Measurements from ENCODE around the gene GTF3C5.
A peak's percentile ranks its signal among the peaks of the same experiment; 100 is the strongest.

The GTF3C5 gene

DNA sequence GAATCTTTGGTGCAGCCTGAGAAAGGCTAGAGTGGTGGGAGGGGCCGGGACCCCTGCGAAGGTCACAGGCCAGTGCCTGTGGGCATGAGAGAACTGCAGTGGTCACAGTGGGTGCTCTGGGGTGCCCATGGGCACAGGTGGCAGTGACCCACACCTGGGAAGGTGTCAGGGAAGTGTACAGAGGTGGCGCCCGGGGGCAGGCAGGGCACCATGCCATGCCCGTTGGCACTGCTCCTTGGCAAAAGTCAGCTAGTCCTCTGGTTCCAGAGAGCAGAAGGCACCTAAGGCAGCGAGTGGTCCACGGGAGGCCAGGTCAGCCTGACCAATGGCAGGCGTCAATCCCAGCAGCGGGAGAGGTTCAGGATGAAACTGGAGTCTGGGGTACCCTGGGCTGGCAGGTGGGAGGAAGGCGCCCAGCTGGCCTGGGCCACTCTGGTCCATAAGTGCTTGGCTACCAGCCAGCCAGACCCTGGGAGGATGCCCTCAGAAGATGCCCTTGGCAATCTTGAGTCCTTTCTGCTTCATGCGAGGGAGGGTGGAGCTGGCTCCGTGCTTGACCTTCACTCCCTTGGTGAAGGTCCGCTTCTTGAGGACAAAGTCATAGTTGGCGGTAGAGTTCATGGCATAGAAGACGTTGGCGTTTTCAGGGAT, 67.4 kb downstream of the GTF3C5 start:
- DNase-seq = no peak

DNA sequence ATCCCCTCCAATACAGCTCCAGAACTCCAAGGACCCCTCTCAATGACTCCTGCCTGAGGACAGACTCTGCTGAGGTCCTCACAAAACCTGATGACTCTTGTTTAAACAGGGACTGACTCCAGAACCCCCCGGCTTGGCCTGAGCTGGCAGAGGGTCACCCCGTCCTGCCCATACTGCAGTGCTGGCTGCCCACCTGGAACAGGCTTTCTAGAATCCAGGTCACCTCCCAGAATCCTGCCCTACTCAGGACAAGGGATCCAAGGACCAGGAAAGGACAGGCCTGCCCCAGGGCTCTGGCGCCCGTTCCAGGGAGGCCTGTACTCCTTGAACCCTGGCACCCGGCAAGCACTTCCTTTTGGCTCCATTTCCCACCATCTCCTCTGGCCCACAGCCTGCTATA, 68.1 kb downstream of the GTF3C5 start:
- no peak for DNase-seq

DNA sequence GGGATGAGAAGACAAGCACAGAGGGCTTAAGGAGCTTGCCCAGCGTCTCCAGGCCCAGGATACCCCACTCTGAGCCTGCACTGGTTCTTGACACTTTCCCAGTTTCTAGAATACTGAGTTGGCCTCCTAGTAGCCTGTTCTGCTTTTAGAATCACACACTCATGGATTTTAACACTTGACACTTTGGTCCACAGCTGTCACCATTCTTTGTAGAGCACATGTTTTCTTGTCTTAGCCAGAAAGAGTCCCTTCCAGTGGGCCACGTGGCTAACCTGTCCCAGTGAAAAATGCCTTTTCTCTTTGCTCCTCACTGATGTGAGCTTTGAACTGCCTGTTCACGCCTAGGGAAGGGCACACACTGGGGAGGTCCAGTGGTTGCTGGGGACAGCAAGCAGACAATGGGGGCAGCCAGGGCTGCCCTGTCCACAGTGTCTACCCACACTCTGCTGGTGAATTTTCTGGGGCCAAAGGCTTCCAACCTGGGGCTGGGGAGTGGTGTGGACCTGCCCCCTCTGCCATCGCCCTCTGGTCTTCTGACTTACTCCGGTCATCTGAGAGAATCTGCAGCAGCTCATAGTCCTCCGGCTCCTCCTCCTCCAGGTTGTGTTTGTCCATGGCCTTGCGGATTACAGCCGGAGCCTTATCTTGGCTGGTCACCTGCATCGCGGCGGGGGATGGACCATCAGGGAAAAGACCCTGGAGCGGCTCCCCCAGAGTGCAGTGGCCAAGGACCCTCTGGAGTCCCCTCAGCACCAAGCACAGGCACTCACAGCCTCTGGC, 69.1 kb downstream of the GTF3C5 start:
- DNase-seq = no peak

DNA sequence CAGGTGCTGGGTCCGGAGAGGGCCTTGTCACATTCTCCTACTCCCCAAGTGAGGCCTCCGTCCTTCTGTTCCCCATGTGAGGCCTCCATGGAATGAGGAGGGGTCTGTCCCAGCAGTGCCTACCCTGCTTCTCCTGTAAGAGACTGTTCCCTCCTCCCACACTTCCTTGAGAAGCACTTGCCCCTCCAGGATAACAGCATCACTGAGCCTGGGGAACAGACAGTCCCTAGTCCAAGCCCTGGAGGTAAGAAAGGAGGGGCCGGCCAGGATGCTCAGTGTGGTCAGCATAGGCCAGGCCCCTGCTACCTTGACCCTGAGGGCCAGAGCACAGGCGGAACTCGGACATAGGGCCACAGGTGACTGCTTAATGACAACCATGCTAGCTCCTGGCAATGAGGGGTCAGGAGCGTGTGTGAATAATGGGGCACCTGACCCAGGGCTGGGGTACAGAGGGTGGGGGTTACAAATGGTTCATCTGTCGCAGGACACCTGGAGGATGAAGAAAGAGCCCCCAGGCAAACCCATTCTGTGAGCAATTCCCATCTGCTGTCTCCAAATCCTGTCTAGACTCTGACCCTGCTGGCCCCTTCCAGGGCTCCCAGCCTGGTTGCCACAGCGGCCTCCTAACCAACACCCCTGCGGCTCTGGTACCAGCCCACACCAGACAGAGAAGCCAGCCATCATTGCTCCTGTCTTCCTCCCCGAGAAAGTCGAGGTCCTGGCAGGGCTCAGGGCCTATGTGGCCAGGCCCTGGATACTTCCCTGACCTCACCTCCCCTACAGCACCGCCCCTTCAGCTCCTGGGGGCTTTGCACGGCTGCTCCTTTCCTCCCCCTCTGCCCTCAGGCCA, 69.9 kb downstream of the GTF3C5 start:
- DNase-seq = no peak

DNA sequence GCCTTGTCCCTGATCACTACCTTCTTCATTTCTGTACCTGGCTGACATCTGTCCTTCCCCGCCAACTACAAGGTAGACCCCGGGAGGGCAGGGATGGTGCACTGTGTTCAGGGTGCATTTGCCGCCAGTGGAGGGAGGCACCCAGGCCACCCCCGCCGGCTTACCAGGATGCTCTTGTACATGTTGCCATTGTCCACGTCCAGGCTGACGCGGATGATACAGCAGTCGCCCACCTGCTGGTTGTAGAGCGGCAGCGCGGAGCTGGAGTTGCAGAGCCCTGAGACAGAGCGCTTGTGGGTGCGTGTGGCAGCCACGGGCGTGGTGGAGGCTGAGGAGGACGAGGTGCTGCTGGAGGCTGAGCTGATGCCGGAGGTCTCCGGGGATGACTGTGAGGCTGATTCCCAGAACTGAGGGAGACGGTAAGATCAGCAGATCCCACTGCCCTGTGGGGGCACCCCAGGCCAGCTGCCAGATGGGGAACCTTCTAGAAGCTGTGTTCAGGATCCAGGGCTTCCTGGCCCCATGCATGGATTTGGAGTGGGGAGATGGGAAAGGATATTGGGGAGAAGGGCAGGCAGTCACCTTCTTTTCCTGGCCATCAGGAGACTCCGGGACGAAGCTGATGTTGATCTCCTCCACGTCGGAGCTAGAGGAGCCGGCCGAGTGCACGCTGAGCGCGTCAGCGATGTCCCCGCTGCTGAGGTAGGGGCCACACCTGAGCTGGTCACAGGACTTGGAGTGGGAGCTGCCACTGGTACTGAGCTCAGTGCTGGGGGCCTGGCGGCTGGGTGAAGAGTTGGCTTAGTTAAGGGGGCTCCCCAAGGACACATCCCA, 70.8 kb downstream of the GTF3C5 start:
- DNase-seq = no peak

DNA sequence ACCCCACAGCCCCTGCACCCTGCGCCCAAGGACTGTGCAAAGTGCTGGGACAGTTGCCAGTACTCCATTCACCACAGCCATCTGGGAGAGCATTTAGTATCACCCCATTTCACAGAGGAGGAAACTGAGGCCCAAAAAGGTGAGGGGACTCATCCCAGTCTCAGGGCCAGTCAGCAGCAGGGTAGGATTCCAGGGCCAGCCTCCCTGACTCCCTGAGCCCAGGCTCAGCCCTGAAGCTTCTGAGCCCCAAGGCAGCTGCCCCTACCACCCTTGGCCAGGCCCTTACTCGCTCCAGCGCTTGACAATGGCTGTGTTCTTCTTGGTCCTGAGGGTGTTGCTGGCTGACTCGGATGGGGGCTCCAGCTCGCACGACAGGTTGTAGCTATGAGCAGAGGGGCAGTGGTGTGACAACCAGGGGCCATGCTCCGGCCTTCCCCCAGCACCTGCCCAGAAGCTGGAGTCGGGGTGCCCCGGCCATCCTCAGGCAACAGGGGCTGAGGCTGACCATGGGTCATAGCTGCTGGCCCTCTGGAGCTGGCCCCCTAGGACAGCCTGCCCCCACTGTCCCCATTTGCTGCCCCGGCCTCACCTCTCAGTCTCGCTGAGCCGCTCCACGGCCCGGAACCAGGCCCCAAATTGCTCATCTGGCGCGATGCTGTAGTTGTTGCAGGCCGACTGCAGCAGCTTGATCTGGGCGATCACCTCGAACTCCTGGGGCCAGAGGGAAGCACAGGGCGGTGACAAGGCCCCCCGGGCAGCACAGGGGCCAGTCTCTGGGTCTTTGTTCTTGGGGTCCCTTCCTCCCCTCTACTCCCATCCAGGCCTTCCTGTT, 71.6 kb downstream of the GTF3C5 start:
- DNase-seq = no peak

DNA sequence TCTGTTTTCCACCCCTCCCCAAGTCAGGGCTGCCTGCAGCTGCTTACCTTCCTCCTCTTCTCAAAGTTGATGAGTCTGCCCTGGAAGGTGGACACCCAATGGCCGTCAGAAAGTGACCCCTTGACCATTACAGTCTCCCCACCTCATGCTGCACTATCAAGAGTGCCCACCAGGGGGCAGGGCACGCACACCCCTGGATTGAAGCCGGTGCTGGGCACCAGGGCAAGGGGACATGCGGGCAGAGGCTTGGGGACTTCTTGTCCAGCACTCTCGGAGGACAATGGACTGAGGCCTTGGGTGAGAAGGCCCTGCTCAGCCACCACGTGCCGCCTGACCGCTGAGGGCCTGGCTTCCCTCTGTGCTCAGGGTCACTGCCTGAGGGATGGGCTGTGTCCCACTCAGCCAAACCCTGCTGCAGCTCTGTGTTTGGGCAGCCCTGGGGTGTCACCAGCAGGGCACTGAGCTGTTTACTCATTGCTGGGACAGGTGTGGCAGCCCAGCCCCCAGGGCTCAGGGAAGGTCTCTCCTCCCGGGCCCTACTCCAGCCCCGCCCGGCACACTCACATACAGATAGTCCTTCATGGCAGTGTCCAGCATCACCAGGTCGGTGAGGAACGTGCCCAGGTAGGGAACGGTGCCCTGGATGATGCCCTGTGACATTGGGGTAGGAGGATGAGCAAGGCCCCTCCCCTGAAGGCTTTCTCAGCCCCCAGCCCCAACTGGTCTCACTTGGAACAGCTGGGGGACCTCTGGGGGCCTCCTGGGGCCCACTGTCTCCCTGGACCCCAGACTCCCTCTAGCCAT, 72.6 kb downstream of the GTF3C5 start:
- DNase-seq = peak; percentile 37

DNA sequence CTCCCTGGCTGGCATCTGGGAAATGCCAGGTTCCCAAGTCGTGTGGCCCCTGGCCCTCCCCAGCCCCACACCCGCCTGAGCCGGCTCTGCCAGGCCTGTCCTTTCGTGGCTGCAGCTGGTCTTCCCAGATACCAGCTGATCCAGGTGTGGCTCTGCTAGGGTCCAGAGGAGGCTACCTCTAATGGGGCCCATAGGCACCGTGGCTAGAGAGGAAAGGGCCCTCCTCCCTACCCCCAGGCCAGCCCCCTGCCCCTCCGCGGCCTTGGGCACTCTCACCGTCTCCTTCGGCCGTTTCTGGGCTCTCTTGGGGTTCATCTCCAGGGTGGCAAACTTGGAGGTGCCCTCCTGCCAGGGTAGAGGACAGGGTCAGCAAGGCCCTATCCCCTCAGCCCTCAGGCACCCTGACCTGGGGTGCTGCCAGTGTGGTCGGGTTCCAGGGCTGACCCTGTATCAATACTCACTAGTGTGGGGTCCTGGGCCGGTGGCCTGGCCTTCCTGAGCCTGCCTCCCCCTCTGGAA, 73.2 kb downstream of the GTF3C5 start:
- no peak for DNase-seq

DNA sequence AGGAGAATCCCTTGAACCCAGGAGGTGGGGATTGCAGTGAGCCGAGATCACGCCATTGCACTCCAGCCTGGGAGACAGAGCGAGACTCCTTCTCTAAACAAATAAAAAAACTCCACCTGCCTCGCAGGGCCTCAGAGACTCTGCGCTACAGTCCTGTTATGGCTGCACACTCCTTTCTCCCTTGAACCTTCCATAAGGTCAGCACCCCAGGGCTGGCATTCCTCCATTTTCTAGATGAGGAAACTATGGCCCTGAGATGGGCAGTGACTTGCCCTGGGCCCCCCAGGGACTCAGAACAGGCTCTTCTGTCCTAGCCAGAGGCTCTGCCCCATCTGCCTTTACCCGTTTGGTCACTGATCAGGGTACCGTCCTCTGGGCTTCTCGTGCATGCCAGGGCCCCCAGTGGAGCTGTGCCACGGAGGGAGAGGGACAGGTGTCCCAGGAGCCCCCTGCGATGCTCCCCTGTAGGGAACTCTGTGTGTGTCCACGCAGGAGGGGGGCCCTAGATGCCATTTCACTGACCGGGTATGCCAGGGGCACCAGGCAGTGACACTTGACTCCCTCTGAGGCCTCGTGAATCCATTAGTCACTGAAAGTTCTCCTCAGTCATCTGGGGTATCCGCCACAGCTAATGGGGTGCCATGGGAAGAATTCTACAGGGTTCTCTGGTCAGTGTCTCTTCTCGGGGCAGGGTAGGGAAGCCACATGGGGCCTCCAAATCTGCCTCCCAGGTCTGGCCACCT, 74.1 kb downstream of the GTF3C5 start:
- no peak for DNase-seq

DNA sequence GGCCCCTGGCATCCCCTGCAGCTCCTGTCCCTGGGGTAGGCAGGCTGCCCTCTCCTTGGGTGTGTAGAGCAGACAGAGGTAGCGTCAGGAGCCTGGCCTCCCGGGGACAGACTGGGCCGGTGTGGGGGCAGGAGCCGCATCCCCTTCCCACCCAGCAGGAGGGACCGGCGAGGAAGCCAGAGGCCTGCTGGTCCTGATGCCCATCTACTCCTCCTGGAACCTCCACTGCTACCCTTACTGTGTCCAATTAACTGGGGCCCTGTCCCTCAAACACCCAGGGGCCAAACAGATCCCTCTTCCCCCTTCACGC, 74.6 kb downstream of the GTF3C5 start:
- DNase-seq = no peak

DNA sequence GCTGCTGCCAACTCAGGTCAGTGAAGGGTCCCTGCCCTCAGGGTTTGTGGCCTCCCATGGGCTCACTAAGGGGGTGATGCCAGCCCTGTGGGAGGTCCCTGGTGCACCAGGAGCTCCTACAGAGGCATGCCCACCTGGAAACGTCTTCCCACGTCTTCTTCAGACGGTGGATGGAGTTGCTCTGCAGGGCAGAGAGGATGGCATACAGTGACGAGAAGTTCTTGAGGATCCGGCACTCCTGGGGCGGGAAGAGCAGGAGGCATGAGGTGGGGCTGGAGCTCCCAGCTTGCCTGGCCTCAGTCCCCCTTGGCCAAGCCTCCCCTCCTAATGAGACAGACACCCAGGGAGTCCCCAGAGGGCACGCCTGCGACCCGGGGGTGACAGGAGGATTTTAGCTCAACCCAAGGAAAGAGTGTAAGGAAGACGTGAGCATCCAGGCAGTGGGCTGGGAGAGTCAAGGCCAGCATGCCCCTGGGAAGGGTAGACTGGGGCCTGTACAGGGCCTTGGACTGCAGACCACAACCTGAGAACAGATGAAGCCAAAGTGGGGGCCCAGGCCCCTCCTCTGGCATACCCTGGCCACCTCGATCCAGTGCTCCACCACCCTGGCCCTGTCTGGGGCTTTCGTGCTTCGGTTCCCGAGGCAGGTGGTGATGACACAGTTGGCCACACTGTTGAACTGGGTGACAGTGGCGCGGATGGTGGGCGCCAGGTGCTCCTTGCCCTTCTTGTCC, 75.9 kb downstream of the GTF3C5 start:
- no peak for DNase-seq

DNA sequence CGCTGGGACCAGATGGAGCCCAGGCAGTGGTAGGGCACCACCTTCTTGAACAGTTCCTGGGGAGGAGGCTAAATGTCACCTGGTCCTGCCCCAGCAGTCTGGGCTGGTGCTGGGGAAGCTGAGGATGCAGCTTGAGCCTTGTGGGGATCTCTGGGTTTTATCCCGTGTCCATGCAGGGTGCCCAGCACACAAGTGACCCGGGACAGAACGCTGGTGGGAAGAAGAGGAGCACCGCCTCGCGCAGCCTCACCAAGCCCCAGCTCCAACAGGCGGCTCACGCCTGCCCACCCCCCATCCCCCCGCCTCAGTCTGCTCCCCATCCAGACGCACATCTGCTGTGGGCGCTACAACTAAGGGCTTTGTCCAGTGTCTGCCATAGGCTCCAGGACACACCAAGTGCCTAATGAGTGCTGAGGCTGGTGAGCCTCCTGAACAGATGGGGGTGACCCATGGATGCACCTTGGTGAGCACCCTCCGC, 76.5 kb downstream of the GTF3C5 start:
- DNase-seq = no peak

Measured in NCI-H1092 treated with DMSO at 0.1 percent for 48 hours (cell line).